H1 (cell line): ENCODE results near the gene CIRBP. TPM values are rescaled to one million over a fixed set of nuclear protein-coding genes. Genes with fewer than 3 reads are reported as not detected.

Source experiments
- NRF1 ChIP-seq: IDR thresholded peaks from 2 replicates; pipeline ENCODE4 v1.6.1; 2011; ENCODE audit warnings: mild to moderate bottlenecking, low read depth, low read length, improper control_type of control experiment
- TBP ChIP-seq: IDR thresholded peaks from 2 replicates; pipeline ENCODE4 v1.6.1; 2011; ENCODE audit warnings: low read depth, low read length, improper control_type of control experiment
- TCF12 ChIP-seq: IDR thresholded peaks from 2 replicates; pipeline ENCODE4 v1.6.1; 2011; ENCODE audit warnings: low read depth, mild to moderate bottlenecking, low read length
- ZNF274 ChIP-seq: IDR thresholded peaks from 2 replicates; pipeline ENCODE4 v1.7.0; 2012; ENCODE audit warnings: low read length, borderline replicate concordance; ENCODE audit errors: extremely low read depth
- polyA plus RNA-seq, 7 experiments: library from polyadenylated mRNA; depleted of rRNA in 3 of 7; stranded (reverse) in 5 of 7; unstranded in 2 of 7; fragments of >200 nt in 5 of 7; fragments of 200-250 nt in 2 of 7; gene quantifications; 1 replicate in 5 of 7; 2 replicates in 1 of 7; 4 replicates in 1 of 7; pipeline versions ENCODE4 v1.2.1 to v1.2.3, GENCODE V29; 2011 to 2013; ENCODE audit warnings: missing spikeins in 2 of 7, mixed read lengths in 2 of 7
- total RNA-seq: library from RNA; stranded (reverse); fragmentation: NEBNext Ultra II Directional; extraction: Animal tissue kit (Norgen Biotek cat#: 25700); gene quantifications from 2 replicates; pipeline ENCODE4 v1.2.1, GENCODE V29; 2021

CIRBP gene
- total and polyA plus RNA-seq, 2 of the 8 experiments (the other 6 are each of a cell fraction or from before 2014, with no cell fraction given), result 175 to 199 TPM

DNA sequence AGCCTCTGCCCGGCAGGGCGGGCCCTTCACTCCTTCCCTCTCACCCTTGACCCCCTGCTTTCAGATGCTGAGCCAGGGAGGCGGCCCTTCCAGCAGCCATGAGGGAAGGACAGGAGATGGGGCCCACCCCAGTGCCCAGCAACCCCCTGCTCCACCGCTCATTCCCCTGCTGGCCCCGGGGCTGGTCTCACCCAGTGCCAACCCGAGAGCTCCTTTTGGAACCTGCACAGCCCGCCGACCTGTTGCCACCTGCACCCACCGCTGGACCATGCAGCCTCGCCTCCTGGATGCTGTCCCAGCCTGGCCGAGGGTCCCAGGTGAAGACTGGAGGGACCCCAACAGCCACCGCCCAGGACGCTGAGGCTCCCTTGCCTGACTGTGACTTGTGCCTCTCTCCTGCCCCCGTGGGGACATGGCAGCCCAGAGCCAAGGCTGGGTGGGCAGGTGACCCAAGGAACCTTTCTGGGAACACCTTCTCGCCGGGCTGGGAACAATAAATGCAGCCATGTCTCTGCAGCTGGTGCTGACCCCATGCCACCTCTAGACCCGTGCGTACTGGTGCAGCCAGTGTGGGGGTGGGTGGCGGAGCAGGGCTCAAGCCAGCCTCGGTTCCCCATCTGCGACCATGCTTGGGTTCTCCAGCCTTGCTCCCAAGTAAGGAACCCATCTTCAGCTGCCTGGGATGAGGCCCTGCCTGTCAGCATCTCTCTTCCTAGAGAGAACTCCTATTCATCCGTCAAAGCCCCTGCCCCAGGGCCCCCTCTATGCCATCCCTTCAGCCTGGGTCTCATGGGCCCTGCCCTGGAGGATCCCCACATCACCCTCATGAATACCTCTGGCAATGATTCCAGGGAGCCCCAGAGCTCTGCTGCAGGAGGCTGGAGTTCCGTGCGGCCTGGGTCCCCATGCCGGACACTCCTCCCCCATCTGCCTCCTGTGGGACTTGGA lies 9.9 kb downstream of the CIRBP start (continued):
- no peak for TF ChIP-seq NRF1
- TF ChIP-seq TCF12, result no peak
- TF ChIP-seq ZNF274, result no peak
- no peak for TF ChIP-seq TBP
